ENCODE measurements around the gene SMURF1. TPM values are rescaled to one million over a fixed set of nuclear protein-coding genes. Genes with fewer than 3 reads are reported as not detected.
"Not testable (repeated sequence)": the region's sequence is repeated elsewhere in the genome, so short reads cannot be mapped to it uniquely, and the experiment has no call there.

Gene SMURF1
- total RNA-seq, 1 donor from 2014 or later = 24.5 TPM

GRCh38 chr7:99170730-99171074, 26.8 kb upstream of the SMURF1 start:
- Mint-ChIP-seq H3K4me1 (no peaks in the 10 kb centered on the region), H3K27me3 (ENCODE audit: low read depth) (peaks cover 25% of the 10 kb centered on the region), H3K27ac (ENCODE audit: unreplicated experiment) (no peak overlapping the region), H3K36me3 (ENCODE audit: low read depth) (no peaks in the 10 kb centered on the region), H3K4me3 (no peak overlapping the region), H3K9me3 (no peaks in the 10 kb centered on the region)
- TF ChIP-seq, protein P1, sequence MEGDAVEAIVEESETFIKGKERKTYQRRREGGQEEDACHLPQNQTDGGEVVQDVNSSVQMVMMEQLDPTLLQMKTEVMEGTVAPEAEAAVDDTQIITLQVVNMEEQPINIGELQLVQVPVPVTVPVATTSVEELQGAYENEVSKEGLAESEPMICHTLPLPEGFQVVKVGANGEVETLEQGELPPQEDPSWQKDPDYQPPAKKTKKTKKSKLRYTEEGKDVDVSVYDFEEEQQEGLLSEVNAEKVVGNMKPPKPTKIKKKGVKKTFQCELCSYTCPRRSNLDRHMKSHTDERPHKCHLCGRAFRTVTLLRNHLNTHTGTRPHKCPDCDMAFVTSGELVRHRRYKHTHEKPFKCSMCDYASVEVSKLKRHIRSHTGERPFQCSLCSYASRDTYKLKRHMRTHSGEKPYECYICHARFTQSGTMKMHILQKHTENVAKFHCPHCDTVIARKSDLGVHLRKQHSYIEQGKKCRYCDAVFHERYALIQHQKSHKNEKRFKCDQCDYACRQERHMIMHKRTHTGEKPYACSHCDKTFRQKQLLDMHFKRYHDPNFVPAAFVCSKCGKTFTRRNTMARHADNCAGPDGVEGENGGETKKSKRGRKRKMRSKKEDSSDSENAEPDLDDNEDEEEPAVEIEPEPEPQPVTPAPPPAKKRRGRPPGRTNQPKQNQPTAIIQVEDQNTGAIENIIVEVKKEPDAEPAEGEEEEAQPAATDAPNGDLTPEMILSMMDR (conservative IDR thresholded peaks at IDR 0.05) = no peak
- no peak for DNase-seq (ENCODE audit: low read depth, low spot score)

DNA sequence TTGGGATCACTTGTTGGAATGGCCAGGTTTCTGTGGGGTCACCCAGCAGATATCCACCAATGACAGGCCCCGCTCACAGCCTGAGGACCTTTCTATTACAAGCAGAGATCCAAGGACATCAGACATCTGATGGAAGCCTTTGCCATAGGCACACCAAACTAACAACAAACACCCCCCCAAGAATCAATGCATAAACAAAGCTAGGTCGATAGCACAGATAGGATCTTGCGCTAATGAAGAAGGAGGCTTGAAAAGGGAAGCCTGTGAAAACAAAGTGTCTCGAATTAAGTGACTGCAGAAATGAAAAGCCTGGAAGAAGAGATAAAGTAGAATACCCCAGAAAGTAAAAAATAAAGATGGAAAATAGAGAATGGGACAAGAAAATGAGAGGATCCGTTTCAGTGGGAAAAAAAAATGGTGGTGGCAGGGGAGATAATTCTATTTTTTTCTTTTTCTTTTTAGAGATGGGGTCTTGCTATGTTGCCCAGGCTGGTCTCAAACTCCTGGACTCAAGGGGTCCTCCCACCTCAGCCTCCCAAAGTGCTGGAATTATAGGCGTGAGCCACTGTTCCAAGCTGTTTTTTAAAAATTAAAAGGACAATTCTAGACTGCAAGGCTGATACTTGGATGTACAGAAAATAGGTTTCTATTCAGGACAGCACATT, 26.3 kb upstream of the SMURF1 start:
- no peaks in the 10 kb centered on the region for H3K9me3 Mint-ChIP-seq
- H3K4me1 Mint-ChIP-seq = no peaks in the 10 kb centered on the region
- H3K27ac Mint-ChIP-seq (ENCODE audit: unreplicated experiment) = no peak overlapping the region
- H3K36me3 Mint-ChIP-seq (ENCODE audit: low read depth) = no peaks in the 10 kb centered on the region
- DNase-seq (ENCODE audit: low read depth, low spot score) = no peak
- H3K27me3 Mint-ChIP-seq (ENCODE audit: low read depth) = peaks cover 25% of the 10 kb centered on the region
- TF ChIP-seq, protein P1 (conservative IDR thresholded peaks at IDR 0.05) = no peak
- H3K4me3 Mint-ChIP-seq = no peak overlapping the region

DNA sequence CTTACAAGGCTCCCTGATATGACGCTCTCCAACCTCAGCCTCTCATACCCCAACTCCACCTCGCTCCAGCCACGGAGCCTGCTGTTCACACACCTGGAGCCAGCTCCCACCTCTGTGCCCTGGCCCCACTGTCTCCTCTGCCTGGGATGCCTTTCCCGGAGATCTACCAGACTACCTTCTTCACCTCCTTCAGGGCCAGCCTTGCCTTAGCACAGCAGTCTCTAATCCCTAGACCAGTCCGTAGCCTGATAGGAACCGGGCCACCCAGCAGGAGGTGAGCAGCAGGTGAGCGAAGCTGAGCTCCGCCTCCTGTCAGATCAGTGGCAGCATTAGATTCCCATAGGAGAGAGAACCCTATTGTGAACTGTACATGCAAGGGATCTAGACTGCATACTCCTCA, 23.2 kb upstream of the SMURF1 start:
- Mint-ChIP-seq H3K27me3 (ENCODE audit: low read depth) (peaks cover 12% of the 10 kb centered on the region), H3K9me3 (no peaks in the 10 kb centered on the region), H3K4me1 (peaks cover 5% of the 10 kb centered on the region), H3K4me3 (no peak overlapping the region), H3K27ac (ENCODE audit: unreplicated experiment) (no peak overlapping the region), H3K36me3 (ENCODE audit: low read depth) (no peaks in the 10 kb centered on the region)
- DNase-seq (ENCODE audit: low read depth, low spot score) = no peak
- TF ChIP-seq, protein P1 (conservative IDR thresholded peaks at IDR 0.05) = no peak

DNA sequence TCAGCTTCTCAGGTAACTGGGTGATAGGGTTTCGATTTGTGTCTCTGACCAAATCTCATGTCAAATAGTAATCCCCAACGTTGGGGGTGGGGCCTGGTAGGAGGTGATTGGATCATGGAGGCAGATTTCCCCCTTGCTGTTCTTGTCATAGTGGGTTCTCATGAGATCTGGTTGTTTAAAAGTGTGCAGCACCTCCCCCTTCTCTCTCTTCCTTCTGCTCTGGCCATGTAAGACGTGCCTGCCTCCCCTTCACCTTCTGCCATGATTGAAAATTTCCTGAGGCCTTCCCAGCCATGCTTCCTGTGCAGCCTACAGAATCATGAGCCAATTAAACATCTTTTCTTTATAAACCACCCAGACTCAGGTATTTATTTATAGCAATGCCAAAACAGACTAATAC, 21.9 kb upstream of the SMURF1 start:
- no peaks in the 10 kb centered on the region for H3K36me3 Mint-ChIP-seq (ENCODE audit: low read depth)
- no peak overlapping the region for H3K4me3 Mint-ChIP-seq
- H3K9me3 Mint-ChIP-seq = no peaks in the 10 kb centered on the region
- no peak for DNase-seq (ENCODE audit: low read depth, low spot score)
- H3K4me1 Mint-ChIP-seq = peaks cover 5% of the 10 kb centered on the region
- H3K27me3 Mint-ChIP-seq (ENCODE audit: low read depth) = peaks cover 7% of the 10 kb centered on the region
- H3K27ac Mint-ChIP-seq (ENCODE audit: unreplicated experiment) = no peak overlapping the region
- TF ChIP-seq, protein P1 (conservative IDR thresholded peaks at IDR 0.05) = no peak

- not testable (repeated sequence) for H3K4me3 Mint-ChIP-seq
These were observed 19.8 kb upstream of the SMURF1 start for GRCh38 chr7:99163669-99164068.

GRCh38 chr7:99156649-99157048, 12.7 kb upstream of the SMURF1 start:
- Mint-ChIP-seq H3K27me3 (ENCODE audit: low read depth) (peaks cover 16% of the 10 kb centered on the region), H3K36me3 (ENCODE audit: low read depth) (no peaks in the 10 kb centered on the region), H3K9me3 (no peaks in the 10 kb centered on the region), H3K27ac (ENCODE audit: unreplicated experiment) (no peak overlapping the region), H3K4me3 (no peak overlapping the region), H3K4me1 (no peaks in the 10 kb centered on the region)
- no peak for DNase-seq (ENCODE audit: low read depth, low spot score)
- TF ChIP-seq, protein P1 (conservative IDR thresholded peaks at IDR 0.05) = no peak

More at GRCh38 chr7:99163669-99164068, 19.8 kb upstream of the SMURF1 start:
- not testable (repeated sequence) for H3K27ac Mint-ChIP-seq (ENCODE audit: unreplicated experiment); H3K36me3 Mint-ChIP-seq (ENCODE audit: low read depth); H3K9me3 Mint-ChIP-seq; H3K4me1 Mint-ChIP-seq; DNase-seq (ENCODE audit: low read depth, low spot score); H3K27me3 Mint-ChIP-seq (ENCODE audit: low read depth)

Measured in neural crest cell (in vitro differentiated cells).